Measurements from ENCODE around the gene SH3BGRL2. TPM values are rescaled to one million over a fixed set of nuclear protein-coding genes. Genes with fewer than 3 reads are reported as not detected.
A peak's percentile ranks its signal among the peaks of the same experiment; 100 is the strongest.

Gene SH3BGRL2
- polyA plus RNA-seq, 1 donor (not counting 4 experiments of a cell fraction or from before 2014, with no cell fraction given), result 3.8 TPM

GRCh38 chr6:79672631-79673111 lies 41.5 kb downstream of the SH3BGRL2 start:
- dilution Hi-C loops (cut with MboI; ENCODE audit: extremely low pct_ligation_motif_present, low sequenced_read_pairs), result no loop called here
- no peak for DNase-seq (ENCODE audit: low read depth, low spot score)
- H3K4me2 ChIP-seq (ENCODE audit: control insufficient read depth, extremely low read depth, insufficient read depth, low read depth, low read length), result no peak overlapping the region

GRCh38 chr6:79673947-79674346 lies 42.8 kb downstream of the SH3BGRL2 start:
- no peak for FAIRE-seq
- dilution Hi-C loops (cut with MboI; ENCODE audit: extremely low pct_ligation_motif_present, low sequenced_read_pairs), result no loop called here
- no peak for DNase-seq (ENCODE audit: low read depth, low spot score)
- H3K36me3 ChIP-seq (ENCODE audit: control insufficient read depth in 2 of 2, extremely low read depth in 1 of 2, insufficient read depth in 2 of 2, low read length in 2 of 2), result peaks cover 0 to 2% of the 10 kb centered on the region in 2 experiments
- no peaks in the 10 kb centered on the region for H3K9me3 ChIP-seq (ENCODE audit: control insufficient read depth, low read depth, low read length)
- no peaks in the 10 kb centered on the region for H3K79me2 ChIP-seq (ENCODE audit: control insufficient read depth, insufficient read depth, low read length)
- H3K27ac ChIP-seq (ENCODE audit: control insufficient read depth, insufficient read depth, low read length), result no peak overlapping the region
- TF ChIP-seq CTCF (optimal IDR thresholded peaks at IDR 0.05 in 1 of 3, IDR thresholded peaks at IDR 0.05 in 1 of 3, conservative IDR thresholded peaks at IDR 0.05 in 1 of 3; ENCODE audit: extremely low read depth in 1 of 3, insufficient read depth in 2 of 3, low read length in 3 of 3) (no peak), EZH2 (IDR thresholded peaks at IDR 0.05; ENCODE audit: low read length) (no peak)
- no peaks in the 10 kb centered on the region for H4K20me1 ChIP-seq (ENCODE audit: control insufficient read depth, extremely low read depth, insufficient read depth, low read length)
- H3K4me1 ChIP-seq (ENCODE audit: control insufficient read depth, extremely low read depth, insufficient read depth, low read length), result peaks cover 14% of the 10 kb centered on the region
- no peak overlapping the region for H2AFZ ChIP-seq (ENCODE audit: control insufficient read depth, low read length)
- H3K9me1 ChIP-seq (ENCODE audit: control insufficient read depth, extremely low read depth, insufficient read depth, low read length), result no peaks in the 10 kb centered on the region
- H3K4me3 ChIP-seq (ENCODE audit: control insufficient read depth in 2 of 3, extremely low read depth in 1 of 3, insufficient read depth in 2 of 3, low read depth in 1 of 3, low read length in 3 of 3), result no peak overlapping the region
- H3K9ac ChIP-seq (ENCODE audit: control insufficient read depth, extremely low read depth, insufficient read depth, low read length), result no peak overlapping the region
- no peak overlapping the region for H3K4me2 ChIP-seq (ENCODE audit: control insufficient read depth, extremely low read depth, insufficient read depth, low read depth, low read length)
- H3K27me3 ChIP-seq (ENCODE audit: control insufficient read depth, extremely low read depth, insufficient read depth, low read length), result no peaks in the 10 kb centered on the region

More at GRCh38 chr6:79672631-79673111, 41.5 kb downstream of the SH3BGRL2 start:
- H3K36me3 ChIP-seq (ENCODE audit: control insufficient read depth in 2 of 2, extremely low read depth in 1 of 2, insufficient read depth in 2 of 2, low read length in 2 of 2), result peaks cover 0 to 2% of the 10 kb centered on the region in 2 experiments
- no peak overlapping the region for H3K4me3 ChIP-seq (ENCODE audit: control insufficient read depth in 2 of 3, extremely low read depth in 1 of 3, insufficient read depth in 2 of 3, low read depth in 1 of 3, low read length in 3 of 3)
- no peaks in the 10 kb centered on the region for H3K9me3 ChIP-seq (ENCODE audit: control insufficient read depth, low read depth, low read length)
- peak; percentile 60 for FAIRE-seq
- no peaks in the 10 kb centered on the region for H3K27me3 ChIP-seq (ENCODE audit: control insufficient read depth, extremely low read depth, insufficient read depth, low read length)
- H3K9me1 ChIP-seq (ENCODE audit: control insufficient read depth, extremely low read depth, insufficient read depth, low read length), result no peaks in the 10 kb centered on the region
- H3K9ac ChIP-seq (ENCODE audit: control insufficient read depth, extremely low read depth, insufficient read depth, low read length), result no peak overlapping the region
- peak overlapping the region; percentile 19 for H3K27ac ChIP-seq (ENCODE audit: control insufficient read depth, insufficient read depth, low read length)
- H3K79me2 ChIP-seq (ENCODE audit: control insufficient read depth, insufficient read depth, low read length), result no peaks in the 10 kb centered on the region
- no peaks in the 10 kb centered on the region for H4K20me1 ChIP-seq (ENCODE audit: control insufficient read depth, extremely low read depth, insufficient read depth, low read length)
- peaks cover 14% of the 10 kb centered on the region for H3K4me1 ChIP-seq (ENCODE audit: control insufficient read depth, extremely low read depth, insufficient read depth, low read length)
- TF ChIP-seq CTCF (optimal IDR thresholded peaks at IDR 0.05 in 1 of 3, IDR thresholded peaks at IDR 0.05 in 1 of 3, conservative IDR thresholded peaks at IDR 0.05 in 1 of 3; ENCODE audit: extremely low read depth in 1 of 3, insufficient read depth in 2 of 3, low read length in 3 of 3) (peak in 2 of 3 experiments; percentile 43 to 56), EZH2 (IDR thresholded peaks at IDR 0.05; ENCODE audit: low read length) (no peak)
- H2AFZ ChIP-seq (ENCODE audit: control insufficient read depth, low read length), result peak overlapping the region; percentile 37
